Measurements from ENCODE around the gene PAXX. TPM values are rescaled to one million over a fixed set of nuclear protein-coding genes. Genes with fewer than 3 reads are reported as not detected.

Gene PAXX
- total and polyA plus RNA-seq, 9 of the 15 experiments (the other 6 are each of a cell fraction or from before 2014, with no cell fraction given): 1.2 to 175 (median 38.5) TPM

GRCh38 chr9:136975644-136976043 is 16.6 kb upstream of the PAXX start (continued):
- TF ChIP-seq MNT (conservative IDR thresholded peaks at IDR 0.05): peak in 1 of 2 experiments; percentile 50; a peak in 1 of 4 replicates
- TF ChIP-seq ZNF561 (CRISPR knock-in tag; conservative IDR thresholded peaks at IDR 0.05): no peak
- no peak for TF ChIP-seq DIDO1 (tag; IDR thresholded peaks at IDR 0.05; ENCODE audit: low read depth)
- TF ChIP-seq SNAPC5 (CRISPR knock-in tag; IDR thresholded peaks at IDR 0.05): no peak
- TF ChIP-seq NR4A1 (CRISPR knock-in tag; IDR thresholded peaks at IDR 0.05): no peak
- TF ChIP-seq NR4A1 (tag; IDR thresholded peaks at IDR 0.05): no peak
- no peak for TF ChIP-seq NR2F6 (CRISPR knock-in tag; IDR thresholded peaks at IDR 0.05)
- TF ChIP-seq NUFIP1 (IDR thresholded peaks at IDR 0.05; ENCODE audit: partially characterized antibody): no peak
- TF ChIP-seq DEAF1 (CRISPR knock-in tag; IDR thresholded peaks at IDR 0.05): no peak
- TF ChIP-seq HNRNPK (IDR thresholded peaks at IDR 0.05; ENCODE audit: low read depth, low read length, poor library complexity, severe bottlenecking): no peak
- no peak for TF ChIP-seq STAG1 (CRISPR knock-in tag; IDR thresholded peaks at IDR 0.05; ENCODE audit: borderline replicate concordance)
- no peak for TF ChIP-seq LARP7 (IDR thresholded peaks at IDR 0.05)
- no peak for TF ChIP-seq HEY1 (CRISPR knock-in tag; IDR thresholded peaks at IDR 0.05; ENCODE audit: borderline replicate concordance)
- TF ChIP-seq ZNF274 (IDR thresholded peaks at IDR 0.05; ENCODE audit: borderline replicate concordance, low read depth, low read length): no peak
- TF ChIP-seq PHF21A (IDR thresholded peaks at IDR 0.05; ENCODE audit: borderline replicate concordance, low read depth): no peak
- no peak for TF ChIP-seq IRF1 (CRISPR knock-in tag; IDR thresholded peaks at IDR 0.05; ENCODE audit: borderline replicate concordance)
- peak; percentile 100 for TF ChIP-seq ZBTB33 (CRISPR knock-in tag; IDR thresholded peaks at IDR 0.05)
- TF ChIP-seq SOX6 (IDR thresholded peaks at IDR 0.05): no peak
- TF ChIP-seq MAX (CRISPR knock-in tag; IDR thresholded peaks at IDR 0.05): peak; percentile 56; the same call in 1 of the 2 replicates
- no peak for TF ChIP-seq ATF1 (CRISPR knock-in tag; IDR thresholded peaks at IDR 0.05)
- no peak for TF ChIP-seq ATF1 (tag; IDR thresholded peaks at IDR 0.05)
- TF ChIP-seq ZNF445 (CRISPR knock-in tag; IDR thresholded peaks at IDR 0.05; ENCODE audit: low read depth): no peak
- peak; percentile 54; the same call in 1 of the 2 replicates for TF ChIP-seq TFAP4 (CRISPR knock-in tag; IDR thresholded peaks at IDR 0.05; ENCODE audit: borderline replicate concordance)

Measured in K562 (cell line).